OCI-LY1 (cell line): ENCODE measurements around the gene ATG5.

Experiments used
- H2AFZ ChIP-seq: fragments of 200-600 bp; sonication (generic), shearing (Covaris generic); 2 replicates; pipeline ENCODE4 v1.6.0; 2014; ENCODE audit warnings: antibody characterized with exemption, mild to moderate bottlenecking, low read length
- H3F3A ChIP-seq: fragments of 200-600 bp; sonication (generic), shearing (Covaris generic); 2 replicates; pipeline ENCODE4 v1.6.0; 2014; ENCODE audit warnings: mild to moderate bottlenecking, antibody characterized with exemption, low read length, moderate library complexity; ENCODE audit not compliant: insufficient read depth
- H3K27ac ChIP-seq: fragments of 200-600 bp; sonication (generic); 2 replicates; pipeline ENCODE4 v1.5.1; 2014; ENCODE audit warnings: low read length, mixed run types, mild to moderate bottlenecking, low read depth; ENCODE audit not compliant: poor library complexity, severe bottlenecking
- H3K27me3 ChIP-seq: fragments of 200-600 bp; sonication (generic); 2 replicates; pipeline ENCODE4 v1.6.0; 2014; ENCODE audit warnings: antibody characterized with exemption, mild to moderate bottlenecking, low read length, moderate library complexity; ENCODE audit not compliant: insufficient read depth
- H3K36me3 ChIP-seq: fragments of 200-600 bp; sonication (generic); 2 replicates; pipeline ENCODE4 v1.6.1; 2014; ENCODE audit warnings: mild to moderate bottlenecking, antibody characterized with exemption, low read length, moderate library complexity, mixed read lengths; ENCODE audit not compliant: insufficient read depth
- H3K4me1 ChIP-seq: fragments of 200-600 bp; sonication (generic); 2 replicates; pipeline ENCODE4 v1.5.1; 2014; ENCODE audit warnings: mild to moderate bottlenecking, low read length, moderate library complexity; ENCODE audit not compliant: insufficient read depth, severe bottlenecking
- H3K4me2 ChIP-seq: fragments of 200-600 bp; sonication (generic), shearing (Covaris generic); 2 replicates; pipeline ENCODE4 v1.6.1; 2014; ENCODE audit warnings: low read length
- H3K4me3 ChIP-seq: fragments of 200-600 bp; sonication (generic); 2 replicates; pipeline ENCODE4 v1.5.1; 2014; ENCODE audit warnings: low read length, low read depth, mild to moderate bottlenecking, mixed read lengths; ENCODE audit not compliant: poor library complexity, severe bottlenecking
- H3K79me2 ChIP-seq: fragments of 200-600 bp; shearing (Covaris generic); 2 replicates; pipeline ENCODE4 v1.6.1; 2016; ENCODE audit warnings: mixed run types, low read length, mixed read lengths; ENCODE audit not compliant: insufficient read depth
- H3K9ac ChIP-seq: fragments of 200-600 bp; sonication (generic), shearing (Covaris generic); 2 replicates; pipeline ENCODE4 v1.6.1; 2014; ENCODE audit warnings: mild to moderate bottlenecking, low read length, mixed read lengths
- H3K9me2 ChIP-seq: fragments of 200-600 bp; sonication (generic), shearing (Covaris generic); 2 replicates; pipeline ENCODE4 v1.6.1; 2014; ENCODE audit warnings: low read depth, mild to moderate bottlenecking, low read length, mixed read lengths
- H3K9me3 ChIP-seq: fragments of 200-600 bp; shearing (Covaris generic); 2 replicates; pipeline ENCODE4 v1.6.1; 2014; ENCODE audit warnings: low read length, mixed read lengths
- H4K20me1 ChIP-seq: fragments of 200-600 bp; sonication (generic), shearing (Covaris generic); 2 replicates; pipeline ENCODE4 v1.6.0; 2016; ENCODE audit warnings: mild to moderate bottlenecking, low read length; ENCODE audit not compliant: insufficient read depth
- CTCF ChIP-seq: fragments of 200-600 bp; sonication (generic), shearing (Covaris generic); IDR thresholded peaks from 2 replicates; pipeline ENCODE4 v1.5.1; 2017; ENCODE audit warnings: mild to moderate bottlenecking, antibody characterized with exemption, low read length, moderate library complexity, mixed read lengths
- EZH2 ChIP-seq: fragments of 200-600 bp; sonication (generic), shearing (Covaris generic); IDR thresholded peaks from 2 replicates; pipeline ENCODE4 v1.8.0; 2017; ENCODE audit warnings: borderline replicate concordance, mixed run types, mild to moderate bottlenecking, antibody characterized with exemption, low read length, moderate library complexity, mixed read lengths

Gene ATG5

GRCh38 chr6:106160189-106160588 lies 165.4 kb downstream of the ATG5 start:
- Histone ChIP-seq H3K9ac (no peak overlapping the region), H2AFZ (no peak overlapping the region), H3K4me2 (no peak overlapping the region), H3K27ac (no peak overlapping the region), H3K9me2 (no peaks in the 10 kb centered on the region), H3K4me1 (peaks cover 22% of the 10 kb centered on the region), H3K4me3 (no peak overlapping the region), H3K9me3 (no peaks in the 10 kb centered on the region), H4K20me1 (no peaks in the 10 kb centered on the region), H3F3A (no peaks in the 10 kb centered on the region), H3K79me2 (no peaks in the 10 kb centered on the region), H3K36me3 (no peaks in the 10 kb centered on the region), H3K27me3 (no peaks in the 10 kb centered on the region)
- TF ChIP-seq CTCF: no peak
- TF ChIP-seq EZH2: no peak

GRCh38 chr6:106159531-106159940 lies 166.0 kb downstream of the ATG5 start:
- no peaks in the 10 kb centered on the region for H3F3A ChIP-seq
- H3K4me2 ChIP-seq: no peak overlapping the region
- no peak overlapping the region for H3K4me3 ChIP-seq
- no peaks in the 10 kb centered on the region for H3K79me2 ChIP-seq
- no peak overlapping the region for H3K9ac ChIP-seq
- peaks cover 18% of the 10 kb centered on the region for H3K4me1 ChIP-seq
- H4K20me1 ChIP-seq: no peaks in the 10 kb centered on the region
- TF ChIP-seq CTCF: no peak
- no peak for TF ChIP-seq EZH2
- no peaks in the 10 kb centered on the region for H3K36me3 ChIP-seq
- no peaks in the 10 kb centered on the region for H3K27me3 ChIP-seq
- no peak overlapping the region for H2AFZ ChIP-seq
- no peaks in the 10 kb centered on the region for H3K9me3 ChIP-seq
- H3K27ac ChIP-seq: no peak overlapping the region
- H3K9me2 ChIP-seq: no peaks in the 10 kb centered on the region

GRCh38 chr6:106158816-106159215 lies 166.7 kb downstream of the ATG5 start:
- H3K4me2 ChIP-seq: no peak overlapping the region
- H3F3A ChIP-seq: no peaks in the 10 kb centered on the region
- peaks cover 11% of the 10 kb centered on the region for H3K4me1 ChIP-seq
- H3K27me3 ChIP-seq: no peaks in the 10 kb centered on the region
- no peaks in the 10 kb centered on the region for H4K20me1 ChIP-seq
- H3K27ac ChIP-seq: no peak overlapping the region
- no peak overlapping the region for H2AFZ ChIP-seq
- H3K9me3 ChIP-seq: no peaks in the 10 kb centered on the region
- no peaks in the 10 kb centered on the region for H3K36me3 ChIP-seq
- H3K79me2 ChIP-seq: no peaks in the 10 kb centered on the region
- H3K9me2 ChIP-seq: no peaks in the 10 kb centered on the region
- H3K9ac ChIP-seq: no peak overlapping the region
- no peak overlapping the region for H3K4me3 ChIP-seq
- TF ChIP-seq CTCF (no peak), EZH2 (no peak)
